Liver (tissue), 3 donors: ENCODE measurements around the gene SETD1B.

Experiments used
- JUND ChIP-seq, 2 donors: IDR thresholded peaks; 2 replicates each; pipeline ENCODE4 v1.6.1; 2016; ENCODE audit warnings: antibody characterized with exemption in 2 of 2
- ZBTB33 ChIP-seq: IDR thresholded peaks from 2 replicates; pipeline ENCODE4 v1.6.1; 2016; ENCODE audit warnings: antibody characterized with exemption
- TF ChIP-seq, protein P1 (sequence below): fragments of 150-350 bp; IDR thresholded peaks from 2 replicates; pipeline ENCODE4 v1.5.1; 2017; ENCODE audit warnings: improper control_type of control experiment, low read depth, low read length; ENCODE audit not compliant: missing input control
- TF ChIP-seq, protein P2 (sequence below): IDR thresholded peaks from 2 replicates; pipeline ENCODE4 v1.6.1; 2016; ENCODE audit warnings: antibody characterized with exemption, mild to moderate bottlenecking
- donor health status: healthy.
- donor health status: healthy.

DNA sequence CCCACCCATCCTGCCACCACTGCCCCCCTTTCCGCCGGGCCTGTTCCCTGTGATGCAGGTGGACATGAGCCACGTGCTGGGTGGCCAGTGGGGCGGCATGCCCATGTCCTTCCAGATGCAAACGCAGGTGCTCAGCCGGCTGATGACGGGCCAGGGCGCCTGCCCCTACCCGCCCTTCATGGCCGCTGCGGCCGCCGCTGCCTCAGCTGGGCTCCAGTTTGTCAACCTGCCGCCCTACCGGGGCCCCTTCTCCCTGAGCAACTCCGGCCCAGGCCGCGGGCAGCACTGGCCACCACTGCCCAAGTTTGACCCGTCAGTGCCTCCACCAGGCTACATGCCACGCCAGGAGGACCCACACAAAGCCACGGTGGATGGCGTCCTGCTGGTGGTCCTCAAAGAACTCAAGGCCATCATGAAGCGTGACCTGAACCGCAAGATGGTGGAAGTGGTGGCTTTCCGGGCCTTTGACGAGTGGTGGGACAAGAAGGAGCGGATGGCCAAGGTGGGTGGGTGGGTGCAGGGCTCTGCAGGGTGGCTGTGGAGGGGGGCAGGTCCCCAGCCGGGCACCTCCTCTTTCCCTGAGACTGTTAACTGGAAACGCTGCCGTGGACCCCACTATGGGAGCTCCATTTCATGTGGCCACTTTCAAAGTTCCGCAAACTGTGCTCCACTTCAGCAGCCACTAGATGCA lies 10.8 kb downstream of the SETD1B start:
- TF ChIP-seq, protein P1, sequence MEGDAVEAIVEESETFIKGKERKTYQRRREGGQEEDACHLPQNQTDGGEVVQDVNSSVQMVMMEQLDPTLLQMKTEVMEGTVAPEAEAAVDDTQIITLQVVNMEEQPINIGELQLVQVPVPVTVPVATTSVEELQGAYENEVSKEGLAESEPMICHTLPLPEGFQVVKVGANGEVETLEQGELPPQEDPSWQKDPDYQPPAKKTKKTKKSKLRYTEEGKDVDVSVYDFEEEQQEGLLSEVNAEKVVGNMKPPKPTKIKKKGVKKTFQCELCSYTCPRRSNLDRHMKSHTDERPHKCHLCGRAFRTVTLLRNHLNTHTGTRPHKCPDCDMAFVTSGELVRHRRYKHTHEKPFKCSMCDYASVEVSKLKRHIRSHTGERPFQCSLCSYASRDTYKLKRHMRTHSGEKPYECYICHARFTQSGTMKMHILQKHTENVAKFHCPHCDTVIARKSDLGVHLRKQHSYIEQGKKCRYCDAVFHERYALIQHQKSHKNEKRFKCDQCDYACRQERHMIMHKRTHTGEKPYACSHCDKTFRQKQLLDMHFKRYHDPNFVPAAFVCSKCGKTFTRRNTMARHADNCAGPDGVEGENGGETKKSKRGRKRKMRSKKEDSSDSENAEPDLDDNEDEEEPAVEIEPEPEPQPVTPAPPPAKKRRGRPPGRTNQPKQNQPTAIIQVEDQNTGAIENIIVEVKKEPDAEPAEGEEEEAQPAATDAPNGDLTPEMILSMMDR: no peak
- TF ChIP-seq JUND (IDR thresholded peaks at IDR 0.05): no peak
- TF ChIP-seq, protein P2, sequence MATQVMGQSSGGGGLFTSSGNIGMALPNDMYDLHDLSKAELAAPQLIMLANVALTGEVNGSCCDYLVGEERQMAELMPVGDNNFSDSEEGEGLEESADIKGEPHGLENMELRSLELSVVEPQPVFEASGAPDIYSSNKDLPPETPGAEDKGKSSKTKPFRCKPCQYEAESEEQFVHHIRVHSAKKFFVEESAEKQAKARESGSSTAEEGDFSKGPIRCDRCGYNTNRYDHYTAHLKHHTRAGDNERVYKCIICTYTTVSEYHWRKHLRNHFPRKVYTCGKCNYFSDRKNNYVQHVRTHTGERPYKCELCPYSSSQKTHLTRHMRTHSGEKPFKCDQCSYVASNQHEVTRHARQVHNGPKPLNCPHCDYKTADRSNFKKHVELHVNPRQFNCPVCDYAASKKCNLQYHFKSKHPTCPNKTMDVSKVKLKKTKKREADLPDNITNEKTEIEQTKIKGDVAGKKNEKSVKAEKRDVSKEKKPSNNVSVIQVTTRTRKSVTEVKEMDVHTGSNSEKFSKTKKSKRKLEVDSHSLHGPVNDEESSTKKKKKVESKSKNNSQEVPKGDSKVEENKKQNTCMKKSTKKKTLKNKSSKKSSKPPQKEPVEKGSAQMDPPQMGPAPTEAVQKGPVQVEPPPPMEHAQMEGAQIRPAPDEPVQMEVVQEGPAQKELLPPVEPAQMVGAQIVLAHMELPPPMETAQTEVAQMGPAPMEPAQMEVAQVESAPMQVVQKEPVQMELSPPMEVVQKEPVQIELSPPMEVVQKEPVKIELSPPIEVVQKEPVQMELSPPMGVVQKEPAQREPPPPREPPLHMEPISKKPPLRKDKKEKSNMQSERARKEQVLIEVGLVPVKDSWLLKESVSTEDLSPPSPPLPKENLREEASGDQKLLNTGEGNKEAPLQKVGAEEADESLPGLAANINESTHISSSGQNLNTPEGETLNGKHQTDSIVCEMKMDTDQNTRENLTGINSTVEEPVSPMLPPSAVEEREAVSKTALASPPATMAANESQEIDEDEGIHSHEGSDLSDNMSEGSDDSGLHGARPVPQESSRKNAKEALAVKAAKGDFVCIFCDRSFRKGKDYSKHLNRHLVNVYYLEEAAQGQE: no peak
- no peak for TF ChIP-seq ZBTB33
